GM18511 (cell line): ENCODE results near the gene ZKSCAN1.
"Not testable (repeated sequence)": the region's sequence is repeated elsewhere in the genome, so short reads cannot be mapped to it uniquely, and the experiment has no call there.

Experiments used
- ATAC-seq: cut with Tn5 transposase; IDR thresholded peaks from one replicate; pipeline ENCODE4 v1.9.1; 2021; ENCODE audit warnings: mild to moderate bottlenecking, moderate library complexity; ENCODE audit not compliant: unreplicated experiment

Gene ZKSCAN1

GRCh38 chr7:100000239-100000638 is 15.2 kb upstream of the ZKSCAN1 start:
- ATAC-seq = no peak

- ATAC-seq = no peak
Measured at GRCh38 chr7:100003711-100004661, 11.4 kb upstream of the ZKSCAN1 start.

GRCh38 chr7:100007887-100008286 is 7.5 kb upstream of the ZKSCAN1 start:
- ATAC-seq = no peak

- no peak for ATAC-seq
Measured at GRCh38 chr7:100008525-100008924, 6.9 kb upstream of the ZKSCAN1 start.

- not testable (repeated sequence) for ATAC-seq
Measured at GRCh38 chr7:100009952-100010351, 5.4 kb upstream of the ZKSCAN1 start.

GRCh38 chr7:100010901-100011300 is 4.5 kb upstream of the ZKSCAN1 start:
- ATAC-seq = no peak

GRCh38 chr7:100011516-100011915 is 3.9 kb upstream of the ZKSCAN1 start:
- ATAC-seq = no peak

- ATAC-seq = not testable (repeated sequence)
Measured at GRCh38 chr7:100012385-100013327, 2.7 kb upstream of the ZKSCAN1 start.

GRCh38 chr7:100013328-100013676 is 2.1 kb upstream of the ZKSCAN1 start:
- ATAC-seq = no peak

- no peak for ATAC-seq
Measured at GRCh38 chr7:100016215-100016901, 962 bp downstream of the ZKSCAN1 start.

GRCh38 chr7:100017300-100017699 is 1.9 kb downstream of the ZKSCAN1 start:
- ATAC-seq = no peak

GRCh38 chr7:100017875-100018274 is 2.5 kb downstream of the ZKSCAN1 start:
- ATAC-seq = no peak

GRCh38 chr7:100019908-100020307 is 4.5 kb downstream of the ZKSCAN1 start:
- no peak for ATAC-seq

GRCh38 chr7:100021297-100021696 is 5.9 kb downstream of the ZKSCAN1 start:
- no peak for ATAC-seq

- no peak for ATAC-seq
Measured at GRCh38 chr7:100022621-100023020, 7.2 kb downstream of the ZKSCAN1 start.

GRCh38 chr7:100023526-100023925 is 8.1 kb downstream of the ZKSCAN1 start:
- ATAC-seq = no peak

GRCh38 chr7:100024020-100024619 is 8.7 kb downstream of the ZKSCAN1 start:
- ATAC-seq = no peak

- no peak for ATAC-seq
Measured at GRCh38 chr7:100027197-100027596, 11.8 kb downstream of the ZKSCAN1 start.

- no peak for ATAC-seq
Measured at GRCh38 chr7:100029596-100029995, 14.2 kb downstream of the ZKSCAN1 start.

- ATAC-seq = no peak
Measured at GRCh38 chr7:100033526-100033925, 18.1 kb downstream of the ZKSCAN1 start.
